GM19043 (cell line): Measurements from ENCODE around the gene CCNY.

Source experiments
- ATAC-seq: cut with Tn5 transposase; IDR thresholded peaks from one replicate; pipeline ENCODE4 v1.9.1; 2021; ENCODE audit warnings: low read depth; ENCODE audit not compliant: unreplicated experiment

CCNY gene

GRCh38 chr10:35545878-35546590, 209.7 kb downstream of the CCNY start:
- no peak for ATAC-seq

- no peak for ATAC-seq
Measured at GRCh38 chr10:35546824-35547225, 210.5 kb downstream of the CCNY start.

GRCh38 chr10:35552650-35553342, 216.5 kb downstream of the CCNY start:
- no peak for ATAC-seq

- no peak for ATAC-seq
Measured at GRCh38 chr10:35554036-35554435, 217.7 kb downstream of the CCNY start.

GRCh38 chr10:35554461-35555056, 218.2 kb downstream of the CCNY start:
- peak; percentile 62 for ATAC-seq

- ATAC-seq, result no peak
Measured at GRCh38 chr10:35555962-35556930, 219.9 kb downstream of the CCNY start.

- ATAC-seq, result no peak
Measured at GRCh38 chr10:35558276-35558675, 222.0 kb downstream of the CCNY start.

GRCh38 chr10:35559416-35559815, 223.1 kb downstream of the CCNY start:
- ATAC-seq, result no peak

GRCh38 chr10:35561715-35562114, 225.4 kb downstream of the CCNY start:
- no peak for ATAC-seq

- ATAC-seq, result no peak
Measured at GRCh38 chr10:35562427-35562826, 226.1 kb downstream of the CCNY start.

GRCh38 chr10:35563261-35563891, 227.1 kb downstream of the CCNY start:
- peak; percentile 56 for ATAC-seq

GRCh38 chr10:35564341-35564968, 228.1 kb downstream of the CCNY start:
- ATAC-seq, result peak; percentile 74

- no peak for ATAC-seq
Measured at GRCh38 chr10:35565602-35566081, 229.3 kb downstream of the CCNY start.

- ATAC-seq, result no peak
Measured at GRCh38 chr10:35567951-35568350, 231.6 kb downstream of the CCNY start.

GRCh38 chr10:35568483-35569015, 232.2 kb downstream of the CCNY start:
- no peak for ATAC-seq

- no peak for ATAC-seq
Measured at GRCh38 chr10:35569111-35569707, 232.9 kb downstream of the CCNY start.

- ATAC-seq, result no peak
Measured at GRCh38 chr10:35569836-35570235, 233.5 kb downstream of the CCNY start.

GRCh38 chr10:35570397-35570796, 234.1 kb downstream of the CCNY start:
- ATAC-seq, result no peak

GRCh38 chr10:35572583-35572982, 236.3 kb downstream of the CCNY start:
- ATAC-seq, result no peak
